Astrocyte of the spinal cord (primary cell): ENCODE measurements around the gene ANKRD40CL.

ENCODE experiments used
- DNase-seq: peaks from one replicate; pipeline ENCODE4 v3.0.0; 2011; ENCODE audit warnings: low read depth, low spot score
- H3K4me3 ChIP-seq: 2 replicates; pipeline ENCODE4 v1.5.1; 2011; ENCODE audit warnings: low read depth, mild to moderate bottlenecking, low read length, moderate library complexity
- in situ Hi-C: cut with HindIII; loops from 2 replicates; pipeline ENCODE4 v1.10.0; 2017; ENCODE audit warnings: low sequenced_read_pairs
- TF ChIP-seq, protein P1 (sequence below): IDR thresholded peaks from 2 replicates; pipeline ENCODE4 v1.5.1; 2012; ENCODE audit warnings: low read depth, mild to moderate bottlenecking, low read length, inconsistent platforms

The ANKRD40CL gene

DNA sequence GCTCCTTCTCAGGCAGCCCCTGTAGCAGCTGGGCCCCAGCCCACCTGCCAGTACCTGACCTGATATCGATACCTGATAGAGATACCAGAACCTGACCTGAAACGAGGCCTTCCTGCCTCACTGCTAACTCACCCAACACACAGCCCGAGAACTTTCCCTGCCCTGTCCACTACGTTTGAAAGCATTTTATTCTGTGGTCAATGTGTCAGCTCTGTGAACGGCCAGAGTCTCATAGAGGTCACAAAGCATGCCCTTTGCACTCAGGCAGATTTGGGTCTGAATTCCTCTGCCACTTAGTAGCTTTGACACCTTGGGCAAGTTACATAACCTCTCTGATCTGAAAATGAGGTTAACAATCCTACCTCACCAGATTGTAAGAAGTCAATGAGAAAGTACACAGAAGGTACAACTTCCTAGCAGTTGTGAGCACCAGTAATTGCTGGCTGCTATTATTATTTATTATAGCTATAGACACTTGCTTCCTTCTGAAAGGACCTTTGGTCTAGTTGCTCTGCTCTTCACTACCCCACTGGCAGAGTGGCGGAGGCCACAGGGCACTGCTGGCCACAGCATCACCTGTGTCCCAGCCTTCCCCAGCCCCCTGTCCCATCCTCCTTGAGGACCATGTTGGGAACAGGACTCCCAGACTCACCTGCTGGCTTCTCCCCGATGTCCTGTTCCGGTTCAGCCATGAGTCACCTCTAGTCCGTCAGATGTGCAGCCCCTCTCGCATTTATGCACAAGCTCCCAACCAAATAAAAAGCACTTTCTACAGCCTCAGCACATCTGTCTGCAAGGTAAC, 895 bp downstream of the ANKRD40CL start:
- no peak overlapping the region for H3K4me3 ChIP-seq
- in situ Hi-C loops, result no loop called here
- TF ChIP-seq, protein P1, sequence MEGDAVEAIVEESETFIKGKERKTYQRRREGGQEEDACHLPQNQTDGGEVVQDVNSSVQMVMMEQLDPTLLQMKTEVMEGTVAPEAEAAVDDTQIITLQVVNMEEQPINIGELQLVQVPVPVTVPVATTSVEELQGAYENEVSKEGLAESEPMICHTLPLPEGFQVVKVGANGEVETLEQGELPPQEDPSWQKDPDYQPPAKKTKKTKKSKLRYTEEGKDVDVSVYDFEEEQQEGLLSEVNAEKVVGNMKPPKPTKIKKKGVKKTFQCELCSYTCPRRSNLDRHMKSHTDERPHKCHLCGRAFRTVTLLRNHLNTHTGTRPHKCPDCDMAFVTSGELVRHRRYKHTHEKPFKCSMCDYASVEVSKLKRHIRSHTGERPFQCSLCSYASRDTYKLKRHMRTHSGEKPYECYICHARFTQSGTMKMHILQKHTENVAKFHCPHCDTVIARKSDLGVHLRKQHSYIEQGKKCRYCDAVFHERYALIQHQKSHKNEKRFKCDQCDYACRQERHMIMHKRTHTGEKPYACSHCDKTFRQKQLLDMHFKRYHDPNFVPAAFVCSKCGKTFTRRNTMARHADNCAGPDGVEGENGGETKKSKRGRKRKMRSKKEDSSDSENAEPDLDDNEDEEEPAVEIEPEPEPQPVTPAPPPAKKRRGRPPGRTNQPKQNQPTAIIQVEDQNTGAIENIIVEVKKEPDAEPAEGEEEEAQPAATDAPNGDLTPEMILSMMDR, result no peak
- DNase-seq, result no peak

DNA sequence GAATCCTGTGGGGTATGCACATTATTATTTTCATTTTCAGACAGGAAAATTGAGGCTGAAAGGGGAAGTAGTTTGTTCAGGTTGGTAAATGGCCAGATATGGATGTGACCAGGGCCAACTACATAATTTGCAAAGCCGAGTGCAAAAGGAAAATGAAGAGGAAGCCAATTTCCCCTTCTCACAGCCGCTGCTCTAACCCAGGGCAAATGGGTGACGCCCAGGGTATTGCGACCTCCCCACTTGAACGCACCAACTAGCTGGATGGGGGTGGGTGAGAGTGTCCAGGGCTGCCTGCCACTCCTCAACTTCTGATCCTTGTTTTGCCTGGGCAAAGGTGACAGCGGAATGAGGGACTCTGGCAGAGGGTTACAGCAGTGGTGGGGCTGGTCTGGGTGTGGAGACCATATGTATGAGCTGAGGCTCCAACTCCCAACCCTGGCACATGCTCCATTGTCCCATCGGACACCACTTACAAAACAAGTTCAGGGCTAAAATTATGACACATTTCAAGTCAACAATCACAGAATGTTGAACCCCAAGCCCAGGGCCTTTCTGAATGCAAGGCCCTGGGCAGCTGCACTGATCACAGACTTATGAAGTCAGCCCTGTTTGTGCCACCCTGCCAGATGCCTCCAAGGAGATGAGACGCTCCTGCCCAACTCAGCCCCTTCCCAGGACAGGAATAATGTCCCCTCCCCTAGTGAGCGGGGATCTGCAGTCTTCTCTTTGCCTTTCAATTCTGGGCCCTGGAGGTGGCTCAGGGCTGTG, 1.7 kb downstream of the ANKRD40CL start:
- TF ChIP-seq, protein P1, result no peak
- no peak overlapping the region for H3K4me3 ChIP-seq
- in situ Hi-C loops, result no loop called here
- no peak for DNase-seq

DNA sequence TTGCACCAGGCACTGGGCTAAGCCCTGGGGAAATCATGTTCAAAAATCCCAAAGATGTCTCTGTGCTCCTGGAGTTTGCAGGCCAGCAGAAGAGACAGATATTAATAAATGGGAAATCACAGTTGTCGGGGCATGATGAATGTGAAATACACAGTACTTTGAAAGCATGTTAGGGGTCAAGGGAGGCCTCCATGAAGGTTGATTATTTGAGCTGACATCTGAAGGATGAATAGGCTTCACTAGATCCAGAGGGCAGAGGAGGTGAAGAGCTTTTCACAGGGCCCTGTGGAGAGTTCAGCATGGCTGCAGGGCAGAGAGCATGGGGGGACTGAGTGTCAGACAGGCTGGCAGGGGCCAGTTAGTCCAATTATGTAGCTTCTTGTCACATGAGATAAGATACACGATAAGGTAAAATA, 2.6 kb downstream of the ANKRD40CL start:
- in situ Hi-C loops, result no loop called here
- DNase-seq, result no peak
- TF ChIP-seq, protein P1, result no peak
- no peak overlapping the region for H3K4me3 ChIP-seq

DNA sequence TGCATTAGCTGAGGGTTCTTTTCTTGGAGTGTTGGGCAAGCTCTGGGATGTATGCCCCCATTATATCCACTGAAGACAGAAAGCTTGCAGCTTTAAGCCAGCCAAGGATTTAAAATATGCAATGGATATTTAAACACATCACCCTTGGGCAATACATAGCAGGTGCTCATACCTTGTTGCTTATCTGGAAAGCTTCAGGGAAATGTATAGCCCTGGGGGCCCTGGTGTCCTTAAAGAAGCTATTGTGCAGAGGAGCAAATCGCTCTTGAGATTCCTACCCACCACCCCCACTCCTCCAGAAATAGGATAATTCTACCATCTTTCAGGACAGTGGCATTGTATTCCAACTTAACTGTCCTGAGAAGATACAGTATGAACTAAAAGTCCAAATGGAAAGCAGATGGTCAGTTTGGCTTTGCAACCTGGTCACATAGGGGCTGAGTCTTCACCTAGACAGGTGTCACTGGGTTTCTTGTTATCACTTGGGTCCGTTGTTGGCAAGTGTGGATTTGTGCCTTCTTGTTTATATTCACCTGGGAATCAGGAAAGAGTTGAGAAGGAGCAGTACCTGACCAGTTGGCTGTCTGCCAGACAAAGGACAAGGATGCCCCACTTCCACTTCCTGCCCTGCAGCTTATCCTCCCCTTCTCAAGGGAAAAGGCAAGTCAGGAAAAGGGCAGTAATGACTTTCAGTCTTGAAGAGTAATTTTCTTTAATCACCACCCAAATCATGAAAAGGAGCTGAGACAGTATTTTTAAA, 3.4 kb downstream of the ANKRD40CL start:
- TF ChIP-seq, protein P1, result no peak
- no peak overlapping the region for H3K4me3 ChIP-seq
- no peak for DNase-seq
- in situ Hi-C loops, result no loop called here

DNA sequence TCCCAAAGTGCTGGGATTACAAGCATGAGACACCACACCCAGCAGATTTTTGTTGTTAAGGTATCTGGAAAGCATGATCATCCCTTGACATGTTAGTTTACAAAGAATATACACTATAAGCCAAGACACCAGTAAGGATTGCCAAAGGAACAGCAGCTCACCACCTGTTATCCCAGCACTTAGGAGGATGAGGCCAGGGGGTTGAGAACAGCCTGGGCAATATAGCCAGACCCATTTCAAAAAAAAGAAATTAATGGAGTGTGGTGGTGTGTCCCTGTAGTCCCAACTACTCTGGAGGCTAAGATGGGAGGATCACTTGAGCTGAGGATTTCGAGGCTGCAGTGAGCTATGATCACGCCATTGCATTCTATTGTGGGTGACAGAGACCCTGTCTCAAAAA, 5.1 kb downstream of the ANKRD40CL start:
- TF ChIP-seq, protein P1, result no peak
- in situ Hi-C loops, result no loop called here
- no peak overlapping the region for H3K4me3 ChIP-seq
- DNase-seq, result no peak

DNA sequence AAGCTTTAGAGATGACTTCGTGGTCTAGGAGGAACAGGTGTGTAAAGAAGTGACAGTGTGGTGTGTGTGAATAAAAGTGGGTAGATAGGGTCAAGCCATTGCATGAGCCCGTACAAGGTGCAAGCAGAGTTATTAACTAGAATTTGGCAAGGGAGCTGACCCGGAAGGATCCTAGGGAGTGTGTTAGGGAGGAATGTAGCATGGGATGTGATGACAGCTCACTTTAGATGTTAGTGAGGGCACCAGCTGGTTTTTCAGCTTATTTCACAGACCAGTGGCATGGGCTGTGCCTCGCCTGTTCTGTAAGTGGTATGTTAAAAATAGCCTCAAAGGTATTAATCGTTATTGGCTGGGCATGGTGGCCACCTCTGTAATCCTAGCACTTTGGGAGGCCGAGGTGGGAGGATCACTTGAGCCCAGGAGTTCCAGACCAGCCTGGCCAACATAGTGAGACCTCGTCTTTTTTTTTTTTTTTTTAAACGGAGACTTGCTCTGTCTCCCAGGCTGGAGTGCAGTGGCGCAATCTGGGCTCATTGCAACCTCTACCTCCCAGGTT, 8.3 kb downstream of the ANKRD40CL start:
- no peak overlapping the region for H3K4me3 ChIP-seq
- TF ChIP-seq, protein P1, result no peak
- no peak for DNase-seq
- in situ Hi-C loops, result no loop called here
